RCC 7860 (cell line): ENCODE data around the gene ZBED4.
A peak's percentile ranks its signal among the peaks of the same experiment; 100 is the strongest.
"Not testable (repeated sequence)": the region's sequence is repeated elsewhere in the genome, so short reads cannot be mapped to it uniquely, and the experiment has no call there.

ENCODE experiments used
- DNase-seq: peaks from one replicate; pipeline ENCODE4 v3.0.0-alpha.2; 2015; ENCODE audit warnings: low spot score
- FAIRE-seq: peaks from 2 replicates; lab custom pipeline; 2012; peaks lifted over from hg19 to GRCh38; lab: Jason Lieb, UNC

ZBED4 gene, protein sequence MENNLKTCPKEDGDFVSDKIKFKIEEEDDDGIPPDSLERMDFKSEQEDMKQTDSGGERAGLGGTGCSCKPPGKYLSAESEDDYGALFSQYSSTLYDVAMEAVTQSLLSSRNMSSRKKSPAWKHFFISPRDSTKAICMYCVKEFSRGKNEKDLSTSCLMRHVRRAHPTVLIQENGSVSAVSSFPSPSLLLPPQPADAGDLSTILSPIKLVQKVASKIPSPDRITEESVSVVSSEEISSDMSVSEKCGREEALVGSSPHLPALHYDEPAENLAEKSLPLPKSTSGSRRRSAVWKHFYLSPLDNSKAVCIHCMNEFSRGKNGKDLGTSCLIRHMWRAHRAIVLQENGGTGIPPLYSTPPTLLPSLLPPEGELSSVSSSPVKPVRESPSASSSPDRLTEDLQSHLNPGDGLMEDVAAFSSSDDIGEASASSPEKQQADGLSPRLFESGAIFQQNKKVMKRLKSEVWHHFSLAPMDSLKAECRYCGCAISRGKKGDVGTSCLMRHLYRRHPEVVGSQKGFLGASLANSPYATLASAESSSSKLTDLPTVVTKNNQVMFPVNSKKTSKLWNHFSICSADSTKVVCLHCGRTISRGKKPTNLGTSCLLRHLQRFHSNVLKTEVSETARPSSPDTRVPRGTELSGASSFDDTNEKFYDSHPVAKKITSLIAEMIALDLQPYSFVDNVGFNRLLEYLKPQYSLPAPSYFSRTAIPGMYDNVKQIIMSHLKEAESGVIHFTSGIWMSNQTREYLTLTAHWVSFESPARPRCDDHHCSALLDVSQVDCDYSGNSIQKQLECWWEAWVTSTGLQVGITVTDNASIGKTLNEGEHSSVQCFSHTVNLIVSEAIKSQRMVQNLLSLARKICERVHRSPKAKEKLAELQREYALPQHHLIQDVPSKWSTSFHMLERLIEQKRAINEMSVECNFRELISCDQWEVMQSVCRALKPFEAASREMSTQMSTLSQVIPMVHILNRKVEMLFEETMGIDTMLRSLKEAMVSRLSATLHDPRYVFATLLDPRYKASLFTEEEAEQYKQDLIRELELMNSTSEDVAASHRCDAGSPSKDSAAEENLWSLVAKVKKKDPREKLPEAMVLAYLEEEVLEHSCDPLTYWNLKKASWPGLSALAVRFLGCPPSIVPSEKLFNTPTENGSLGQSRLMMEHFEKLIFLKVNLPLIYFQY

DNA sequence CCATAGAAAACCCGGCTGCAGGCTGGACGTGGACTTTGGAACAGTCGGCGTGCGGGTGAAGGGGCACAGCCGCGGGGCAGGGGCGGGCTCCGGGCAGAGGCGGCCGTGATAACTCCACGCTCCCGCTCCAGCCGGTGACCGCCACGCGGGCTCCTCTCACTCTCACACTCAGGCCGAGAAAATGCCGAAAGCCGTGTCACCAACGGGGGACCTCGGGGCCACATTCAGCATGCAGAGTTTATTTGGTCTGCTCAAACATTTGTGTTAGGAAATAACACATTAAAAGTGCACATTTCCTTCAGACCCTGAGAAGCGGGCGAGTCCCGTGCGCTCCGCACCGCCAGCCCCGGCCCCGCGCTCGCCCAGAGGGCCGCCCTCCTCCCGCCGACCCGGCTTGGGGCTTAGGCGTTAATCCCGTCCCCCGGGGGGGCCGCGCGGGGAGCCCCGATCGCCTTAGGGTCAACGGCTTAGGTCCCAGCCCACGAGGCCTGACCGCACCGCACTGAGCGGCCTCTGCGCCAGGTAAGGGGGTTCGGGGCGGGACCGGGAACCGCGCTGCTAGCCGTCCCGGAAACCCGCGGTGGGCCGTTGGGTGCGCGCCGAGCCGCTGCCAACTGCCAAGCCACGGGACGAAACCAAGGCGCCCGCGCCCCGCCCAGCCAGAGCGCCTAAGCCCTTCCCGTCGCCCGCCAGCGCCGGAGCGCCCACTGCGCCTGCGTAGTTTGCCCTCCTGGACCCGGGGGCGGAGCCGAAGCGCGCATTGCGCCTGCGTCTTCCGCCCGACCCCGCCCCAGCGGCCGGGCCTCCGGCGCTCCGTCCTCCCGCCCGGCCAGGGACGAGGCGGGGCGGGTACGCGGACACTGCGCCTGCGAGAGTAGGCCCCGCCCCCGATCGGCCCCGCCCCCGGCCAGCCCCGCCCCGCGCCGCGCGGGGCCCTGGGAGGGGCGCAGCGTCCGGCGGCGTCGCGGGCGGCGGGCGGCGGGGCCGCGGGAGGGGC, at the start of gene ZBED4:
Gene ZBED4, plus strand, starts transcription at position 947 of the 997 bp plus-strand sequence. CDS start 29,819 bp downstream, outside the sequence.
- FAIRE-seq, result no peak

DNA sequence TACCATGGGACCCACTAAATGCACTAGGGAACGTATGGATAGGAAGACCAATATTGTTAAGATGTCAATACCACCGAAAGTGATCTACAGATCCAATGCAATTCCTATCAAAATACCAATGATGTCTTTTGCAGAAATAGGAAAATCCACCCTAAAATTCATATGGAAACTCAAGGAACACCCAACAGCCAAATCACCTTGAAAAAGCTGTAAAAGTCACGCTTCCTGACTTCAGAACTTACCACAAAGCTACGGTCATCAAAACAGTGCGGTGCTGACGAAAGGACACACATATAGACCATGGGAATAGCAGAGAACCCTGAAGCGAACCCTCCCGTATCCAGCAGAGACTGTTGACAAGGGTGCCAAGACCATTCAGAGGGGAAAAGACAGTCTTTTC, 46.5 kb upstream of the ZBED4 start:
- FAIRE-seq, result no peak
- DNase-seq, result no peak

More for the DNA sequence above, at the start of gene ZBED4:
- peak; percentile 87 for DNase-seq

DNA sequence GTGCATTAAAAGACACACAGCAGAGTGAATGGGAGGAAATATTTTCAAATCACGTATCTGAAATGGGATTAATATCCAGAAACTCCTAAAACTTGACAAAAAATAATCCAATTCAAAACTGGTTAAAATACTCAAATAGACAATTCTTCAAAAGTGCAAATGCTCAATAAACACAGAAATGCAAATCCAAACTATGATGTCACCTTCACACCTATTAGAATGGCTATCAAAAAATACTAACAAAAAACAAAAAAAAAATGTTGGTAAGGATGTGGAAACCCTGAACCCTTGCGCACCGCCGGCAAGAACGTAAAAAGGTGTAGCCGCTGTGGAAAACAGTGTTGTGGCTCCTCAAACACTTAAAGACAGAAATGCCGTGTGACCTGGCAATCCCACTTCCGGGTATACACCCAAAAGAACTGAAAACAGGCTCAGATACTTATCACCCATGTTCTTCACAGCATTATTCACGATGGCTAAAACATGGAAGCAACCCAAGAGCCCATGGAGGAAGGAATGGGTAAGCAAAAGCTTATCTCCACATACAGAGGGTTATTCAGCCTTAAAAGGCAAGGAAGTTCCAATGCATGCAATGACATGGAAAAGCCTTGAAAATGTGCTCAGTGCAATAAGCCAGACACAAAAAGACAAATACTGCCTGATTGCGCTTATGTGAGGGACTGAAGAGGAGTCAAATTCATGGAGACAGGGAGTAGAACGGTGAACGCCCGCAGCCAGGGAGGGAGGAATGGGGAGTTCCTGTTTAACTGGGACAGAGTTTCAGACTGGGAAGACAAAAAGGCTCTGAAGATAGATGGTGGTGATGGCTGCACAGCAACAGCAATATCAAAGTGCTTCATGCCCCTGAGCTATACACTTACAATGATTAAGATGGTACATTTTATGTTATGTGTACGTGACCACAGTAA, 45.6 kb upstream of the ZBED4 start:
- DNase-seq, result no peak
- no peak for FAIRE-seq

- no peak for FAIRE-seq
- no peak for DNase-seq
Observed at GRCh38 chr22:49810363-49811019, 43.2 kb upstream of the ZBED4 start.

DNA sequence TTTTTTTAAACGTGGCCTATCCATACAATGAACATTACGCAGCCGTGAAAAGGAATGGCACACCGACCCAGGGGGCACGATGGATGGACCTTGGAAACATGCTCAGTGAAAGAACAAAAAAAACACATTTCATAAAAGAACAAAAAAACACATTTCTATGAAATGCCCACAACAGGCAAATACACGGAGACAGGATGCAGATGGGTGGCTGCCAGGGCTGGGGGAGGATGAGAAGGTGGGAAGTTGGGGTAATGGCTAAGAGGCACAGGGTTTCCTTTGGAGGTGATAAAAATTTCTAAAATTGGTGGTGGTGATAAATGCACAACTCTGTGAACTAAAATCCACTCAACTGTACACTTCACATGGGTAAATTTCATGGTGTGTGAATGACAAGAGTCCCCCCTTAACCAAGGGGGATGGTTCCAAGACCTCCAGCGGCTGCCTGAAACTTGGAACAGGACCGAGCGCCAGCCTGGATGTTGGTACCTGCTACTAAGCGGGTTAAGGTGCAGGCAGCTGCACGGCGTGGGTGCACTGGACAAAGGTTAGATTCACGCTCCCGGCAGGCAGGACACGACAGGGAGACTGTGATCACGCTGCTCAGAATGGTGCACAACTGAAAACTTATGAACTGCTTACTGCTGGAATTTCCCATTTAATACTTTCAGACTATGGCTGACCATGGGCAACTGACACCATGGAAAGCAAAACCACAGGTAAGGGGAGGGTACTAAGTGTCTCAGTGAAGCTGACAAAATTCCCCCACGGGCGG, 42.4 kb upstream of the ZBED4 start:
- no peak for FAIRE-seq
- no peak for DNase-seq

DNA sequence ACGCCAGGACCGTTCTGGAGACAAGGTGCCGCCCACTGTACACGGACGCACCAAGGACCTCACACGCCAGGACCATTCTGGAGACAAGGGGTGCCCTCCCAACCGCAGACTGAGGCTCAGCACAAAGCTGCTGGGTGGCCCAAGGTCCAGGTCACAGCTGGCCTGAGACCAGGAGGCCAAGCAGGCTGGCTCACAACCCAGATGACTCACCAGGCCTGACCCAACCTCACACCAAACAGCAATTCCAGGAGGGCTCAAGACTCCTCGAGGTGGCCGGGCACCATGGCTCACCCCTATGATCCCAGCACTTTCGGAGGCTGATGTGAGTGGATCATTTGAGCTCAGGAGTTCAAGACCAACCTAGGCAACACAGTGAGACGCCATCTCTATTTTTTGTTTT, 40.8 kb upstream of the ZBED4 start:
- FAIRE-seq (no peak), DNase-seq (peak; percentile 20)

DNA sequence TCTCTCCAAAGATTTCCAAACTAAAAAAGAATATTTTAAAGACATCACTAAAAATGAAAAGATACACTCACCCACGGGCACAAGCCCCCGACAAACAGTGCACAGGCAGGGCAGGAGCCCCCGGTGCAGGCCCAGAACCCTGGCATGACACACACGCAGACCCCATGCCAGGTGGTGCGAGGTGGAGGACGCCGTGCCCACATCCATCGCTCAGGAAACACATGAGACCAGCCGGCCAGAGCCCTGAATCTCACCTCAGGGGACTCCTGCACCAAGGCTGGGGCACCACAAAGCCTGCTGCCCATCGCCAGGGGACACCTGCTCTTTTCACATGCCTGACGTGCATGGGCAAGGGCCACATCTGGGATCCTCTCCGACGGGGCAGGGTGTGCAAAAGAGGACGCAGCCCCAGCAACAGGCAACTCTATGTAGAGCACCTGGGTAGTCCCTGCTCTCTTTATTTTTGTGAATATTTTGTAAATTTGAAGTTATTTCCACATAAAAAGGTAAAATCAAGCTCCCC, 39.4 kb upstream of the ZBED4 start:
- no peak for FAIRE-seq
- DNase-seq, result no peak

- FAIRE-seq, result no peak
- no peak for DNase-seq
Observed at GRCh38 chr22:49814856-49815255, 38.8 kb upstream of the ZBED4 start.

DNA sequence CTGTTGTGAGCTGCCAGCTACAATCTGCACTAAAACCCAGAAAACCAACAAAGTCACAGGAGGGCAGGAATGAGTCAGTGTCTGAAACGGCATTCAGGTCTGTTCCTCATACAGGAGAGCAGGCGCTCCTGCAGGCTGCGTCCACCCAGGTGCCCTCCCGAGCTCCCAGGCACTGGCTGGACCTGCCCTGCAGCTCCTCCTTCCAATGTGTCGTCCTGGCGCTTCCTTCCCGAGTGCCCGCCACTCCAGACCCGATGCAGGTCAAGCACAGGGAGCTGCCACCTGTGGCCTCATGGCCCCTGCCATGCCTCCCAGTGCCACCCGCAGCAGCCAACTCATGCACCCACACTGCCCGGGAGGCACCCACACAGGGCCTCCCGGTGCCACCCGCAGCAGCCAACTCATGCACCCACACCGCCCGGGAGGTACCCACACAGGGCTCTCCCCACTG, 38.0 kb upstream of the ZBED4 start:
- peak; percentile 36 for FAIRE-seq
- DNase-seq, result peak; percentile 8

GRCh38 chr22:49817359-49817758, 36.3 kb upstream of the ZBED4 start:
- DNase-seq (no peak), FAIRE-seq (no peak)

- no peak for DNase-seq
- FAIRE-seq, result no peak
Observed at GRCh38 chr22:49820984-49821383, 32.7 kb upstream of the ZBED4 start.

DNA sequence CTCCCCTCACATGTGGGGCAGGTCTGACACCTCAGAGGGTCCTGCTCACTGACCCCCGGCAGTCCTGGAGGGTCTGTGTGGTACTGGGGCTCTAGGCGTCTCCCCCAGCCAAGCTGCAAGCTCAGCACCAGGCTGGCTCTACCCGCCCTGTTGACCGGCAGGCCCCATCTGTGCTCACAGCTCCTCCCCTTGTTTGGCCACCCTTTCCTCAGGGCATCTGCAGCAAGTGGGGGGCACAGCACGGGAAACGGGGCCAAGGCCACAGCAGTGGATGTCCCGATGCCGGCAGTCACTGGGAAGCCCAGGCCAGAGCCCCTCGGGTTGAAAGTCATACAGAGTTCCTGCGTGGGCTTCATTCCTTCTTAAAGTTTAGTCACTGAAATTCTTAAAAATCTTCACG, 31.9 kb upstream of the ZBED4 start:
- not testable (repeated sequence) for FAIRE-seq, DNase-seq

DNA sequence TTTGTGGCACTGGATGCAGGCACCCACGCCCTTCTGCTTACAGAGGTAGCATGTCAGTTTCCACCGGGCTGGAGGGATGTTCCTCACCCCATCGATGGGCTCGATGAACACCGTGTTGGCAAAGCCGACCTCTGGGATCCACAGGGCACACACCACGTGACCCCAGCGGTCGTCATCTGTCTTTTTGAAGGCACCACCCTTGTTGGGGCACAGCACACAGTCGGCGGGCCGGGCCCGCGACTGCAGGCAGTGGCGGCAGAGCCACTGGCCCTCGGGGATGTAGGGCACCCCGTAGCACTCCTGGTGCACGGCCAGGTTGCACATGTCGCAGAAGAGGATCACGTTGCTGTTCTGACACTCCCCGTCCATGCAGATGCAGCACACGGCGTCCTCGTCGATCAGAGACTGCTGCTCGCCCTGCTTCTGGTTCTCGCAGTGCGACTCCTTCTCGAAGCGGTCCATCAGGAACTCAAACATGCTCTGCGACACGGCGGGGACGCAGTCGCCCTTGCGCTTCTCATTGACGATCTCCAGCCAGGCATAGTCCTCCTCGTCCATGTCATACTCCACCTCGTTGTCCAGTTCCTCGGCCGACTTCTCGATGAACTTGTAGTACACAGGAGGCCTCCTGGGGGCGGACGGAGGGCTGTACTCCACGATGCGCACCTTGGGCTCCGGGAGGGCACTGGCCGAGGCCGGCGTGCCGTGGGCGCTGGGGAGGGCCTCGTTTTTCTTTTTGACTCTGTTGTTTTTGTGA, 30.2 kb upstream of the ZBED4 start:
- DNase-seq, result no peak
- FAIRE-seq, result no peak

- DNase-seq (peak; percentile 48), FAIRE-seq (peak; percentile 65)
Observed at GRCh38 chr22:49824185-49824925, 29.3 kb upstream of the ZBED4 start.

GRCh38 chr22:49824936-49825335, 28.7 kb upstream of the ZBED4 start:
- FAIRE-seq (no peak), DNase-seq (no peak)

- DNase-seq, result peak; percentile 27
- FAIRE-seq, result no peak
Observed at GRCh38 chr22:49825436-49825835, 28.2 kb upstream of the ZBED4 start.
